HG02588 (cell line): Measurements from ENCODE around the gene ATXN1L.
"Not testable (repeated sequence)": the region's sequence is repeated elsewhere in the genome, so short reads cannot be mapped to it uniquely, and the experiment has no call there.

Source experiments
- ATAC-seq: cut with Tn5 transposase; IDR thresholded peaks from one replicate; pipeline ENCODE4 v1.9.1; 2021; ENCODE audit warnings: mild to moderate bottlenecking, moderate library complexity; ENCODE audit not compliant: unreplicated experiment

Gene ATXN1L

GRCh38 chr16:71893888-71894228, 48.1 kb downstream of the ATXN1L start:
- no peak for ATAC-seq

- peak; percentile 11 for ATAC-seq
Observed at GRCh38 chr16:71894229-71894920, 48.6 kb downstream of the ATXN1L start.

DNA sequence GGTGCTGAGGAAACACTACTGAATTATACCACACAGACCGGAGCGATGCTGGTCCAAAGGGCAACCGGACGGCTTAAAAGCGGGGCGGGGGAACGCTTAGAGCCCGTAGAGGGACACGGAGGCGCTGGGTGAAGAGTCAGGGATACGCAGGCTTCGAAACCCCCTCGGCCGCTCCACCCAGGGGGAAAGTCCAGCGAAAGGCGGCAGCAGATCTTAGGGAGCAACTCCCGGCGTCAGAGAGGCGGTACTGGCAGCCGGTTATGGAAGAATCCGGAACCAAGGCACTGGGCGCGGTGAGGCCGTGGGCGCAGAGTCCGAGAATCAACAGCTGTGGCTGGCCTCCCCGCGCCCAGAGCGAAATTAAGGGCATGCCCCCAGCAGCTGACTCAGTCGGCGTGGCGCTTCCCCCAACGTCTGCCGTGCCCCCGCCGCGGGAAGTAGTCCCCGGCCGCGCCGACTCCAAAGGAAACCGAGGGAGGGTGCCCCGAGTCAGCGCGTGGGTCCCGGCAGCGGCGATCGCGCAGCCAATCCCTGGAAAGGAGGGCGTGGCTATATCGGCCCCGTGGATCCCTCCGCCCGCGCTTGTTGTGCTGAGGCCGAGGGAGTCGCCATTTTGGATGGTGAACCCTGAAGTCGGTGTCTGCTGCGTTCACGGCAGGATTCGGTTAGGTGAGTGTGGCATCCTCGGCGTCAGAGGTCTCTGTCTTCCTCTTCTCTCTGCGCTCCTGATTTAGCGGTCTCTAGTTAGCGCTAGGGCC, 49.3 kb downstream of the ATXN1L start, which contains the start of gene IST1:
Gene IST1, plus strand, starts transcription at position 611 of the 758 bp plus-strand sequence. CDS start 20,110 bp downstream, outside the sequence.
- peak; percentile 78 for ATAC-seq

- ATAC-seq, result peak; percentile 19
Observed at GRCh38 chr16:71895679-71896365, 50.0 kb downstream of the ATXN1L start.

DNA sequence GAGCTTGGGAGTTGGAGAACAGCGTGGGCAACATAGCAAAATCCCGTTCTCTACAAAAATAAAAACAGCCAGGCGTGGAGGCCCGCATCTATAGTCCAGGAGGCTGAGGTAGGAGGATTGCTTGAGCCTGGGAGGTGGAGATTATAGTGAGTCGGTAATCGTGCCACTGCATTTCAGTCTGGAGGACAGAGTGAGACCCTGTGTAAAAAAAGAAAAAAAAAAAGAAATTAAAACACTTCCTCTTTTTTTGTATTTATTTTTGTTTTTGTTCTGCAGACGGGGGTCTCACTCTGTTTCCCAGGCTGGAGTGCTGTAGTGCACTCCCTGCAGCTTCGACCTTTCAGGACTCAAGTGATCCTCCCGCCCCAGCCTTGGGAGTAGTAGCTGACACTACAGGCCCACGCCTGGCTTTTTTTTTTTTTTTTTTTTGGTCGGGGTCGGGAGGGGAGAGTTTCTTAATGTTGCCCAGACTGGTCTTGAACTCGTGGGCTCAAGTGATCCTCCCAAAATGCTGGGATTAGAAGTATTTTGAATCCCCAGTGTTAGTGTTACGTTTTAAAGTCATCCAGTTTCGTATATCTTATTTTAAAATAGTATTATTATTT, 51.1 kb downstream of the ATXN1L start:
- ATAC-seq, result no peak

DNA sequence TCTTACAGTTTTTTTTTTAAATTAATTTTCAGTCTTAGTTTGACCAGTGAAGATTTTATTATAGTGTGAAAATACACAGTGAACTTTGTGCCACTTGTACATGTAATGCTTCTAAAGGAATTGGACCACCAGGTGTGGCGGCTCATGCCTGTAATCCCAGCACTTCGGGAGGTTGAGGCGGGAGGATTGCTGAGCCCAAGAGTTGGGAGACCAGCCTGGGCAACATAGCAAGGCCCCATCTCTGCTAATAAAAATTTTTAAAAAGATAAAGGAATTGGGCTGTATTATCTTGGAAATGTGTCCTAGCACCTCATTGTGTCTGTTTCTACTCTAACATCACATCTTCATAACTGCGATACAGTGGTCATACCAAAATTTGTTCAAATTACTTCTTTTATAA, 53.4 kb downstream of the ATXN1L start:
- ATAC-seq, result no peak

DNA sequence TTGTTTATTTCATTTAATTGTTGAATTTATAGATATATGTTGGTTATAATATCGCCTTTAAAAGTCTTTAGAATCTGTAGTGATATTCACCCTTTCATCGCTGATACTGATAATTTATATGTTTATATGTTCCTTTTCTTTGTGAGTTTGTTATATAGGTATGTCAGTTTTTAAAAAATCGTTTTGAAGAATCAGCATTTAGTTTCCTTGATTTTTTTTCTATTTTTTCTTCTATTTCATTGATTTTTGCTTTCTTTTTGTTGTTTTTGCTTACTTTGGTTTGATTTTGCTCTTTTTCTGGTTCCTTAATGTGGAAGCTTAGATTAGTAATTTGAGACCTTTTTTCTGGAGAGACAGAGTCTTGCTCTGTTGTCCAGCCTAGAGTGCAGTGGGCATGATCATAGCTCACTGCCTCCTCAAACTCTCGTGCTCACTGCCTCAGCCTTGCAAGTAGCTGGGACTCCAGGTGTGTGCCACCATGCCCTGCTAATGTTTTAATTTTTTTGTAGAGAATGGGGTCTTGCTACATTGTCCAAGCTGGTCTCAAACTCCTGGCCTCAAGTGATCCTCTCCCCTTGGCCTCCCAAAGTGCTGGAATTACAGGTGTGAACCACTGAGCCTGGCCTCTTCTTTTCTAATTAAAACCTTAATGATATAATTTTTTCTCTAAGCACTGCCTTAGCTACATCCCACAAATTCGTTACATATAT, 57.0 kb downstream of the ATXN1L start:
- no peak for ATAC-seq

- ATAC-seq, result no peak
Observed at GRCh38 chr16:71903608-71904007, 57.8 kb downstream of the ATXN1L start.

DNA sequence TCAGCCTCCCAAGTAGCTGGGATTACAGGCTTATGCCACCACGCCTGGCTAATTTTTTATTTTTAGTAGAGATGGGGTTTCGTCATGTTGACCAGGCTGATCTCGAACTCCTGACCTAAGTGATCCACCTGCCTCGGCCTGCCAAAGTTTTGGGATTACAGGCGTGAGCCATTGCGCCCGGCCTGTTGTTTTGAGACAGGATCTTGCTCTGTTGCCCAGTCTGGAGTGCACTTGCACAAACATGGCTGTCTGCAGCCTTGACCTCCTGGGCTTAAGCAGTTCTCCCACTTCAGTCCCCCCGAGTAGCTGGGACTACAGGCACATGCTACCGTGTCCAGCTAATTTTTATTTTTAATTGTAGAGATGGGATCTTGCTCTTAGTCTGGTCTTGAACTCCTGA, 58.5 kb downstream of the ATXN1L start:
- ATAC-seq, result no peak

- not testable (repeated sequence) for ATAC-seq
Observed at GRCh38 chr16:71905765-71906164, 60.0 kb downstream of the ATXN1L start.
